Measurements from ENCODE around the gene ERI3. TPM values are rescaled to one million over a fixed set of nuclear protein-coding genes. Genes with fewer than 3 reads are reported as not detected.

ERI3 gene
- total RNA-seq, 2 donors from 2014 or later, result 38.0 to 40.4 TPM

DNA sequence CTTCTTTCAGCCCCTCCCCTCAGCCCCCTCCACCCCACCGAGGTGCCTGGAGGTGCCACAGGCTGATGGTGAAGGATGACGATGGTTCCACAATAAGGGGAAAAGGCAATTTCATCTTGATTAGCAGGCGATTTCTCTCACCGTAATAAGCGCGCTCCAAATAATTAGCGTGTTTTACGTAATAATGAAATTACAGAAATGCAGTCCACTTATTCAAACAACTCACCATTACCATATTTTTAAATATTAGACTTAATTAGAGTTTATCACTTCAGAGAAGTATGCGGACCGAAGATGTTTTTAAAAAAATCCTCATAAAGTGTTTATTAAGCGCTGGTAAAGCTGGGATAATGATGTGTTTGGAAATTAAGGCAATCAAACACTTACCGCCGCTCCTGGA is 126.8 kb downstream of the ERI3 start:
- Histone ChIP-seq H3K9me3 (no peaks in the 10 kb centered on the region), H3K36me3 (no peaks in the 10 kb centered on the region), H3K27ac (no peak overlapping the region), H3K4me1 (no peaks in the 10 kb centered on the region), H3K27me3 (no peaks in the 10 kb centered on the region), H3K4me3 (no peak overlapping the region)
- TF ChIP-seq, protein P1, sequence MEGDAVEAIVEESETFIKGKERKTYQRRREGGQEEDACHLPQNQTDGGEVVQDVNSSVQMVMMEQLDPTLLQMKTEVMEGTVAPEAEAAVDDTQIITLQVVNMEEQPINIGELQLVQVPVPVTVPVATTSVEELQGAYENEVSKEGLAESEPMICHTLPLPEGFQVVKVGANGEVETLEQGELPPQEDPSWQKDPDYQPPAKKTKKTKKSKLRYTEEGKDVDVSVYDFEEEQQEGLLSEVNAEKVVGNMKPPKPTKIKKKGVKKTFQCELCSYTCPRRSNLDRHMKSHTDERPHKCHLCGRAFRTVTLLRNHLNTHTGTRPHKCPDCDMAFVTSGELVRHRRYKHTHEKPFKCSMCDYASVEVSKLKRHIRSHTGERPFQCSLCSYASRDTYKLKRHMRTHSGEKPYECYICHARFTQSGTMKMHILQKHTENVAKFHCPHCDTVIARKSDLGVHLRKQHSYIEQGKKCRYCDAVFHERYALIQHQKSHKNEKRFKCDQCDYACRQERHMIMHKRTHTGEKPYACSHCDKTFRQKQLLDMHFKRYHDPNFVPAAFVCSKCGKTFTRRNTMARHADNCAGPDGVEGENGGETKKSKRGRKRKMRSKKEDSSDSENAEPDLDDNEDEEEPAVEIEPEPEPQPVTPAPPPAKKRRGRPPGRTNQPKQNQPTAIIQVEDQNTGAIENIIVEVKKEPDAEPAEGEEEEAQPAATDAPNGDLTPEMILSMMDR (IDR thresholded peaks at IDR 0.05), result no peak
- DNase-seq (ENCODE audit: low spot score), result no peak

GRCh38 chr1:44227211-44227610 is 127.8 kb downstream of the ERI3 start:
- no peak overlapping the region for H3K27ac ChIP-seq
- H3K9me3 ChIP-seq, result no peaks in the 10 kb centered on the region
- H3K36me3 ChIP-seq, result no peaks in the 10 kb centered on the region
- H3K4me1 ChIP-seq, result no peaks in the 10 kb centered on the region
- no peak for DNase-seq (ENCODE audit: low spot score)
- TF ChIP-seq, protein P1 (IDR thresholded peaks at IDR 0.05), result no peak
- H3K4me3 ChIP-seq, result no peak overlapping the region
- no peaks in the 10 kb centered on the region for H3K27me3 ChIP-seq

DNA sequence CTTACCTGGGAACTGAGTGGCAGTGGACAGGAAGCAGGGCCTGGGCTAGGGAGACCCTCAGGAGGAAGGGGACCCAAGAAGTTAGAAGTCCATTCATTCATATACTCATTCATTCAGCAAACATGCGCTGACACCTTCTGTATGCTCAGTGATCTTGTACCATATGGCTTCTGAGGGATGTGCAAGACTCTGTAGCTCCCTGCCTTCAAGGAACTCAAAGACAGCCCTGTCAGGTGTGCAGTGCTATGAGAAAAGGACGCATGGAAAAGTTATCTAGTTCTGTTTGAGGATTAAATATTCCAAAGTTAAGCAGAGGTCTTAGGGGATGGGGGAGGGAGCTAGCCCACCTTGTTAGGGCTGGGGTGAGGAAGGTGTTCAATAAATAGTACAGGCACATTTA is 129.3 kb downstream of the ERI3 start:
- no peaks in the 10 kb centered on the region for H3K9me3 ChIP-seq
- TF ChIP-seq, protein P1 (IDR thresholded peaks at IDR 0.05), result no peak
- no peaks in the 10 kb centered on the region for H3K4me1 ChIP-seq
- no peak overlapping the region for H3K4me3 ChIP-seq
- no peak overlapping the region for H3K27ac ChIP-seq
- H3K27me3 ChIP-seq, result no peaks in the 10 kb centered on the region
- no peak for DNase-seq (ENCODE audit: low spot score)
- H3K36me3 ChIP-seq, result peaks cover 9% of the 10 kb centered on the region

GRCh38 chr1:44223187-44223610 is 131.9 kb downstream of the ERI3 start:
- TF ChIP-seq, protein P1 (IDR thresholded peaks at IDR 0.05), result no peak
- Histone ChIP-seq H3K27ac (no peak overlapping the region), H3K9me3 (no peaks in the 10 kb centered on the region), H3K36me3 (peaks cover 35% of the 10 kb centered on the region), H3K4me3 (no peak overlapping the region), H3K4me1 (no peaks in the 10 kb centered on the region), H3K27me3 (no peaks in the 10 kb centered on the region)
- DNase-seq (ENCODE audit: low spot score), result no peak

GRCh38 chr1:44222397-44223186 is 132.5 kb downstream of the ERI3 start:
- DNase-seq (ENCODE audit: low spot score), result no peak
- no peaks in the 10 kb centered on the region for H3K4me1 ChIP-seq
- peaks cover 38% of the 10 kb centered on the region for H3K36me3 ChIP-seq
- H3K4me3 ChIP-seq, result no peak overlapping the region
- H3K27ac ChIP-seq, result no peak overlapping the region
- TF ChIP-seq, protein P1 (IDR thresholded peaks at IDR 0.05), result no peak
- H3K27me3 ChIP-seq, result no peaks in the 10 kb centered on the region
- H3K9me3 ChIP-seq, result no peaks in the 10 kb centered on the region

GRCh38 chr1:44221769-44222168 is 133.3 kb downstream of the ERI3 start:
- H3K27me3 ChIP-seq, result no peaks in the 10 kb centered on the region
- DNase-seq (ENCODE audit: low spot score), result no peak
- no peaks in the 10 kb centered on the region for H3K4me1 ChIP-seq
- H3K27ac ChIP-seq, result no peak overlapping the region
- no peak overlapping the region for H3K4me3 ChIP-seq
- TF ChIP-seq, protein P1 (IDR thresholded peaks at IDR 0.05), result no peak
- H3K36me3 ChIP-seq, result peaks cover 38% of the 10 kb centered on the region
- no peaks in the 10 kb centered on the region for H3K9me3 ChIP-seq

All from right atrium auricular region (tissue), 2 donors.